ENCODE measurements around the gene MOB2. TPM values are rescaled to one million over a fixed set of nuclear protein-coding genes. Genes with fewer than 3 reads are reported as not detected.

MOB2 gene
- total RNA-seq, 2 experiments from 2014 or later: 22.4 to 27.5 TPM

GRCh38 chr11:1450344-1450875 lies 36.2 kb downstream of the MOB2 start:
- ChIA-PET POLR2A (interaction anchor here (0.6 kb wide), 1 partner anchor 835 kb away, joined by 3 read pairs; the partner anchor contains the start of gene IRF7), CTCF (ENCODE audit: unreplicated experiment) (no interaction called here)
- H3K4me2 ChIP-seq (ENCODE audit: low read length): no peak overlapping the region
- no peak overlapping the region for H3K27ac ChIP-seq (ENCODE audit: low read depth, low read length, poor library complexity, severe bottlenecking)
- no peak overlapping the region for H2AFZ ChIP-seq (ENCODE audit: low read length)
- no peaks in the 10 kb centered on the region for H4K20me1 ChIP-seq (ENCODE audit: insufficient read depth, low read length)
- H3K9me2 ChIP-seq (ENCODE audit: insufficient read depth, low read length): no peaks in the 10 kb centered on the region
- no peaks in the 10 kb centered on the region for H3K36me3 ChIP-seq (ENCODE audit: insufficient read depth, low read length)
- TF ChIP-seq EZH2phosphoT487 (IDR thresholded peaks at IDR 0.05; ENCODE audit: borderline replicate concordance, low read depth, low read length) (no peak), CTCF (conservative IDR thresholded peaks at IDR 0.05; ENCODE audit: low read length) (no peak)
- intact Hi-C loops (cut with micrococcal nuclease; ENCODE audit: unreplicated experiment): no loop called here
- H3K9me3 ChIP-seq (ENCODE audit: low read length): no peaks in the 10 kb centered on the region
- H3K79me2 ChIP-seq (ENCODE audit: insufficient read depth, low read depth, low read length): no peaks in the 10 kb centered on the region
- H3K4me3 ChIP-seq (ENCODE audit: low read depth, low read length, poor library complexity, severe bottlenecking): no peak overlapping the region
- DNase-seq (ENCODE audit: low spot score): no peak
- no peaks in the 10 kb centered on the region for H3K4me1 ChIP-seq (ENCODE audit: insufficient read depth, low read length, poor library complexity, severe bottlenecking)
- BruUV-seq (replicated peaks): no TSS peak

DNA sequence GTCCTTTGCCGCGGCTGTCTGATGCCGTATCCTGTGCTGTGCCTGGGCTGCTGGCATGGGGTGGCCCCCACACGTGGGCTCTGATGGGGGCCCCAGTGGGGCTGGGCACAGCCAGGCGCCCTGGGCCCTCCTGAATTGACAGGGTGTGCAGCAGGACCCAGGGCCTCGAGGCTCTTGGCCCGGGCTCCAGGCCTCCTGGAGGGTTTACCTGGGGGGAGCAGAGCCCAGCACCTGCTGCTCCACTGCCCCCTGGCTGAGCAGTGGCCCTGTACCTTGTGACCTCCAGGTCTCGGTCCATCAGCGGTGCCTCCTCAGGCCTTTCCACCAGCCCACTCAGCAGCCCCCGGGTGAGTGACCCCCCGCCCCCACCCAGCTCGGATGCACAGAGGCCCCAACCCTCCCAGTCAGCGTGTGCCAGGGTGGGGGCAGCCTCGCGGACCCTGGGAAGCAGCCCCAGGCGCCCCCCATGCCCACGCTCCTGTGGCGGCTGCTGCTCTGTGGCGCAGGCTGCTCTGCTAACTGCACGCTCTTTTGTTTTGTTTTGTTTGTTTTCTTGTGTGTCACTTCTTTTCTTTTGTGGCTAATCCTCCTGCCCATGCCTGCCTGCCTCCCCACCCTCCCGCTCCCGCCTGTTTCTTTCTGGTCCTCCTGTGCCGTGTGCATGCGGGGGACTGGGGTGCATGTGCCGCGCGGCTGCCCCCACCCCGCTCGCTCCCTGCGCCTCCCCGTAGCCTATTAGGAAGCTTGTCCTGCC lies 36.9 kb downstream of the MOB2 start:
- no peaks in the 10 kb centered on the region for H3K4me1 ChIP-seq (ENCODE audit: insufficient read depth, low read length, poor library complexity, severe bottlenecking)
- ChIA-PET POLR2A (no interaction called here), CTCF (ENCODE audit: unreplicated experiment) (no interaction called here)
- DNase-seq (ENCODE audit: low spot score): no peak
- H2AFZ ChIP-seq (ENCODE audit: low read length): no peak overlapping the region
- intact Hi-C loops (cut with micrococcal nuclease; ENCODE audit: unreplicated experiment): no loop called here
- no peaks in the 10 kb centered on the region for H4K20me1 ChIP-seq (ENCODE audit: insufficient read depth, low read length)
- no peaks in the 10 kb centered on the region for H3K36me3 ChIP-seq (ENCODE audit: insufficient read depth, low read length)
- H3K9me3 ChIP-seq (ENCODE audit: low read length): no peaks in the 10 kb centered on the region
- H3K4me2 ChIP-seq (ENCODE audit: low read length): no peak overlapping the region
- H3K9me2 ChIP-seq (ENCODE audit: insufficient read depth, low read length): no peaks in the 10 kb centered on the region
- H3K4me3 ChIP-seq (ENCODE audit: low read depth, low read length, poor library complexity, severe bottlenecking): no peak overlapping the region
- no peak overlapping the region for H3K27ac ChIP-seq (ENCODE audit: low read depth, low read length, poor library complexity, severe bottlenecking)
- BruUV-seq (replicated peaks): no TSS peak
- H3K79me2 ChIP-seq (ENCODE audit: insufficient read depth, low read depth, low read length): no peaks in the 10 kb centered on the region
- no peak for TF ChIP-seq CTCF (conservative IDR thresholded peaks at IDR 0.05; ENCODE audit: low read length)
- TF ChIP-seq EZH2phosphoT487 (IDR thresholded peaks at IDR 0.05; ENCODE audit: borderline replicate concordance, low read depth, low read length): no peak

DNA sequence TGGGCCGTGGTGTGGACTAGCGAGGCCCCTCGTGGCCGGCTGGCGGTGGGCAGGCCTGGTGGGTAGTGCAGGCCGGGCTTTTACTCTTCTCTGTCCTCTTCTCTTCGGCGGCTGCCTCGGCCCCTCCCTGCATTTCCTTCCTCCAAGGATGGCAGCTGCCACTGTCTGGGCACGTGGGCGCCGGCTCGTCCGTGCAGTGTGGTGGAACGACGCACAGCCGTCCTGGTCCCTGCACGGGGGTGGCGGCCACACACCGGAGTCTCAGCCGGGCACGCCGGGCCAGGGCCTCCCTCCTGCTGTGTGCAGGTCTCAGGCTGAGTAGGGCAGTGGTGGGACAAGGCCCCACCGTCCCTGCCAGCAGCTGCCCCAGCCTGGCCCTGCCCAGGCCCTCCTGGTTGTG lies 37.7 kb downstream of the MOB2 start:
- Histone ChIP-seq H3K9me3 (ENCODE audit: low read length) (no peaks in the 10 kb centered on the region), H3K79me2 (ENCODE audit: insufficient read depth, low read depth, low read length) (no peaks in the 10 kb centered on the region), H3K27ac (ENCODE audit: low read depth, low read length, poor library complexity, severe bottlenecking) (no peak overlapping the region), H4K20me1 (ENCODE audit: insufficient read depth, low read length) (no peaks in the 10 kb centered on the region), H3K36me3 (ENCODE audit: insufficient read depth, low read length) (no peaks in the 10 kb centered on the region), H3K4me3 (ENCODE audit: low read depth, low read length, poor library complexity, severe bottlenecking) (no peak overlapping the region), H3K4me2 (ENCODE audit: low read length) (no peak overlapping the region), H3K4me1 (ENCODE audit: insufficient read depth, low read length, poor library complexity, severe bottlenecking) (no peaks in the 10 kb centered on the region), H2AFZ (ENCODE audit: low read length) (no peak overlapping the region), H3K9me2 (ENCODE audit: insufficient read depth, low read length) (no peaks in the 10 kb centered on the region)
- no peak for TF ChIP-seq EZH2phosphoT487 (IDR thresholded peaks at IDR 0.05; ENCODE audit: borderline replicate concordance, low read depth, low read length)
- TF ChIP-seq CTCF (conservative IDR thresholded peaks at IDR 0.05; ENCODE audit: low read length): no peak
- no peak for DNase-seq (ENCODE audit: low spot score)
- BruUV-seq (replicated peaks): no TSS peak
- intact Hi-C loops (cut with micrococcal nuclease; ENCODE audit: unreplicated experiment): no loop called here
- CTCF ChIA-PET (ENCODE audit: unreplicated experiment): no interaction called here
- POLR2A ChIA-PET: no interaction called here
